HG03575 (cell line): ENCODE measurements around the gene CADM2.

Source experiments
- ATAC-seq: cut with Tn5 transposase; IDR thresholded peaks from one replicate; pipeline ENCODE4 v1.9.1; 2021; ENCODE audit not compliant: unreplicated experiment, insufficient number of reproducible peaks, low FRiP score; ENCODE audit errors: extremely low read depth

CADM2 gene

DNA sequence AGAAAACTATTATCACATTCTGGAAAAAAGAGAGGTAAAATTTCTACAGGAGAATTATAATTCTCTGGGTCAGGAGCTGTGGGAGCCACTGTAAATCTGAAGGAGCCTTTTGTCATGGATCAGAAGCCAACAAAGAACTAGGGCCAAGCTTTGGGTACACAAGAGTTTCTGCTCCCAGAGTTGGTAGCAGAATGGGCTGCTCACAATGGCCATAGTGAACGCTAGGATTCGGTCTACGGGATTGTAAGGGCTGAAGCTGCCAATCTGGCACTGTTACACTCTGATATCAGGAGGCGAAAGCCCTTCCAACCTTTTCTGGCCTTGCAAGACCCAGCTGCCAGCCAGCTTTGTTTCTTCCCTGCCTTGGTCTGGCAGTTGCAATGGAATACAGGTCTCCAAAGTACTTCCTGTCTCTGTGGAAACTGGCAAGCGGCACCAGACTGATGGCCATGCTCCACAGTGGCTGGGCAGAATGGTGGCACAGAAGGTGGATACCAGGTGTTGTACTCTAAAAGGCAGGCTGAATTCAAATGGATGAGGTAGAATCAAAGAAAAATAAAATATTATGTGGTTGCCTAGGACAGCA lies 831.7 kb downstream of the CADM2 start:
- ATAC-seq = no peak

DNA sequence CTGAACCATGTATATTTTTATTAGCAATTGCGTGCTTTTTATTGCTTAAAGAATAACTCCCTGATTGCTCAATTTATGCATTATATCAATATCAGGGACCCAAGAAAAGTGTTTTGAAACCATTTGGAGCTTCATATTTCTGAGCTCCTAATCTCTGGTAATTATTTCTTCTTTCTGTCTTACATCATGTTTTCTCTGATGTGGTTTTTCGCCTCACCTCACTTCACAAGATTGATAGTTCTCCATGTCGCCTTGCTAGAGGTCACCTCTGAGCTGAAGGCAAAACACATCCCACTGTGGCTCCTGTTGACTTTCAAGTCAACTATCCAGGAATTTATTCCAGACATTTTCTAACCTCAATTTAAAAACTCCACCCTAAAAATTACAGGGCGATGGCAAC lies 837.4 kb downstream of the CADM2 start:
- no peak for ATAC-seq

DNA sequence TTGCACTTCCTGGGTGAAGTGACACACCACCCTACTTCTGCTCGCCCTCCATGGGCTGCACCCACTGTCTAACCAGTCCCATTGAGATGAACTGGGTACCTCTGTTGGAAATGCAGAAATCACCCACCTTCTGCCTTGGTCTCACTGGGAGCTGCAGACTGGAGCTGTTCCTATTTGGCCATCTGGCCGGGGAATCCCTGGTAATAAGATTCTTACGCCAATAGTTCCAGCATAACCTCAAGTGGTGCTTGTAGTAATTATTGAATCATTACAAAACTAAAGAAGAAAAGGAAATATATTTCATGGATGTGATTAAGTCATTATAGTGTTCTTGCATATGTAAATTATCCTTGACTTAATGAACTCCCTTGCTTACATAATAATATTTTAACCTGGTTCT lies 841.9 kb downstream of the CADM2 start:
- ATAC-seq = no peak

DNA sequence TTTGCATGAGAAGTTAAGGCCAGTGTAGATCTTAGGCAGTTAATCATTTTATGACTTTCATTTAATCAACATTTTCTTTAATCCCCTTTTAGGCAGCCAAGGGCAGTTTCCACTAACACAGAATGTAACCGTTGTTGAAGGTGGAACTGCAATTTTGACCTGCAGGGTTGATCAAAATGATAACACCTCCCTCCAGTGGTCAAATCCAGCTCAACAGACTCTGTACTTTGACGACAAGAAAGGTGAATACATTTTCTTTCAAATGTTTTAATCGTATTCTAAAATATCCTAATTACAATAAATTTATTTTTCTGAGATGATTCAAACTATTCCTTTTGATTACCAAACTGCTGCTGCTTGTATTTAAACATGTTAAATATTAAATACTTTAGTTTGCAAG lies 843.2 kb downstream of the CADM2 start:
- no peak for ATAC-seq

DNA sequence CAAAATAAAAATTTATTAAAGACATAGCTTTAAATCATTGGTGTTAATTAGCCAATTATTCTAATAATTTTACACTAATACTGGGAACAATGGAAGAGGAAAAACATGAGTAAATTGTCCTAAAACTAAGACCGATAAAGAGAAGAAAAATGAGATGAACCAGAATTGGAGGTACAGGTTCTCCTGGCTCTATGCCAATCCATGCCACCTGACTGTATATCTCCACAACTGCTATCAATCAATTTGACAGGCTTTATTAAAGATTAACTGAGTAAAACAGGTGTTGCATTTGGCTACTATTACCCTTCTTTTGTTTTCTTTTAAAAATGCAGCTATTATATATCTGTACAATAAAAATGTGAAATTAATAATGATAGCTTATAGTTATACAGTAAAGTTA lies 850.0 kb downstream of the CADM2 start:
- no peak for ATAC-seq

DNA sequence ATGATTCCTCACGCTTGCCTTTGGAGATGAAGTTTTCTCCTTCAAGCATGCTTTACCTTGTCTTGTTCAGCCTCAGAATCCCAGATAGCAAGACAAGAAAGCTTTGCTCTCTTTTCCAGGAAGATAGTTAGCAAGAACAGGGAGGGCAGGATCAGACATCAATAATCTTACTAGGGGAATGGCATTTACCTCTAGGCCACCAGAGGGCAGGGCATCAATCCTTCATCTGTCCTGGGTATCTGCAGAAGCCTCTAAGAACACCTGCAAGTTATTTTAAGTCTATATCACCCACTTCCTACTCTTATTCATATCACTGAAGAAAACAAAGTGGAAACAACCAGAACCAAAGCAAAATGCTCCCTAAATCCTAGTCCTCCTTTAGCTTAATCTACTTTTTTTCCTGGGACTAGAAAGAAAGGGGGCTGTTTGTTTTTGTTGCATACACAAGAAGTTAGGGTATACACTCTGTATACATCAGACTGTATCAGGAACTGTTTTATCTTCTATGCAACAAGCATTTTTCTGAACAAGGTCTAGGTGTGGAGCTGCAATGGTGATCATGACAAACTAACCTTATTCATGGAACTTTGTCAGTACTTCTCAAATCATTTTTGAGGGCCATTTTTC lies 862.5 kb downstream of the CADM2 start:
- peak; percentile 58 for ATAC-seq

DNA sequence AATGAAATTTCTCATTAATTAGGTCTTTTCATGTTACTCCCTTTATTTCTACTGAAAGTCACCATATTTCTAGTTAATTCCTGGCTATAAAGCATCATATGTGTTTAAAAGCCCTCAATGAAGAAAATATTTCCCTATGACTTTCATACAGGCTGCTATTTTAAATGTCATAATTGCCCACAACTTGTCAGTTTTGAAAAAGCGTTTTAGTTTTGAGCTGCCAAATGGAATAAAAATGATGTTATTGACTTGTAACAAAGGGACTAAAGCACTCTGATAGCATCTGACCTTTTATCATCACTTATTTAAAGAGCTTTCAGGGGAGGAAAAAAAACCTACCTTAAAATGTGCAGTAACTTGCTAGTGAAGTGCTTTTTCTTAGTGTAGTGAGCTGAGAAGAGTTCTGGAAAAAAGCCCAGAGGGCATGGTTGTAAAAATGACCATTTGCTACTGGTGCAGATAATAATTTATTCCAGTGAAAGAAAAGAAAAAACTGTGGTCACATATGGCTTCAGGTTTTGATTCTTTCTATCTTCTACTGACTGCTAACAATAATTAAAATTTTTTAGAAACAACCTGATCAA lies 877.2 kb downstream of the CADM2 start:
- ATAC-seq = no peak

DNA sequence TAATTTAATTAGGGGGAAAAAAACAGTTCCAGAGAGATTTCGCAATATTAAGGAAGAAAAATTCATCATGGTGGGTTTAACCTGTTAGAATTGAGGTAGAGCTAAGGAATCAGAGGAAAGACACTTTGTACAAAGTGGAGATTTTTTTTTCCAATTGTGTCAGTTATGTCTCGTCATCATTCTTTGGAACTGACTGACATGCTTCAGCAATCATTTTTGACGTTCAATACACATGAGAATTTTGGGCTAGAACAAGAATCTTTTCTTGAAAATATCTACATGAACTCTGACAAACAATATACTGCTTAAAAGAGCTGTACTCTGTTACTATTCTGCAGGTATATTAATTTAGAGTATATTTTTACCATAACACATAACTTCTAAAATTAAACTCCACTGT lies 878.6 kb downstream of the CADM2 start:
- ATAC-seq = no peak

DNA sequence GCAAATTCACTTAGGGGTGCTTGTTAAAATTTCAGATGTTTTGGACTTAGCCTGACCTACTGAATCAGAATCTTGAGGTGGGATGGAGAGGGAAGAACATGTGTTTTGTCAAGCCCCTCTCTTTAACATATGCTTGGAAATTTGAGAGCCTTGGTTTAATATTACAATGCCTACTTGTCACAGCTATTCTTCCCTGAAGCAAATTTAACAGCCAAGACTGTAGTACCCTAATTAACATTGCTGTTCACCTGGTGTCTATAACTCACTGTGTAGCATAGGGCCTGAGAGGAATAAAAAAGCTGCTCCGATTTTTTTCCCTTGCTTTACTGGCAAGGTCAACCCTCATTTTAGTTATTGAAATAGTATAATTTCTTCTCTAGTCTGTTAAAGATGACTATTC lies 880.1 kb downstream of the CADM2 start:
- no peak for ATAC-seq

DNA sequence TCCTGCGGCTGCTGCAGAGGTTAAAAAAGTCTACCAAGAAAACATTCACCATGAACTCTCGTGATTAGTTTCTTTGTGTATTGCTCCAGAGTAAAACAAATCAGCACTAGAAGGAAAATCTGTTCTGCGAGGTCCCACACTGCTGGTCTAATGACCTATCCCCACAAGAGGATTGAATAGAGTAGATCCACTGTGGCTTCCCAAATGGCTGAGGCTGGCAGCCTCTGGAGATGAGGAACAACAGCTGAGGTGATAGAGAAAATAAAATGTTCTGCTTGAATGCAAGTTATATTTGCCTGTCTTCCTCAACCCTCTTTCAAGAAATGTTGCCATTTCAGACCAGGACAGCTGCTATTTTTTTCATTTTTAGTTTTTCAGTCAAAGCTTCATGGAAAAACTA lies 883.3 kb downstream of the CADM2 start:
- ATAC-seq = no peak

DNA sequence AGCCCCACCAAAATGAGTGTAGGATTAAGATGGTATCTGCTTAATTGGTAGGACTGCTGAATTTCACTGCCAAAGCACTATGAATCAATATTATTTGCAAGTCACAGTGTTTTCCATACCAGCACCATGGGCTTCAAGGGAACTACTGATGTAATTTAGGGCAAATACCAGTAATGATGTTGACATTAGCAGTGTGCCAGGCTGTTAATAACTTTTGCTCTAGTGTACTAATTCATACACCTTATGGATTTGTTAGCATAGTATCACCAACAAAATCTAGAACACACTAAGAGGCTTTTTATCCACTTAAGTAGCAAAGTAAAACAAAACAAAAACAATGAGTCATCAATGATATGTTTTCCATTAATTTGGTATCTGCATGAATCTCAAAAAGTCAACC lies 888.2 kb downstream of the CADM2 start:
- ATAC-seq = no peak

DNA sequence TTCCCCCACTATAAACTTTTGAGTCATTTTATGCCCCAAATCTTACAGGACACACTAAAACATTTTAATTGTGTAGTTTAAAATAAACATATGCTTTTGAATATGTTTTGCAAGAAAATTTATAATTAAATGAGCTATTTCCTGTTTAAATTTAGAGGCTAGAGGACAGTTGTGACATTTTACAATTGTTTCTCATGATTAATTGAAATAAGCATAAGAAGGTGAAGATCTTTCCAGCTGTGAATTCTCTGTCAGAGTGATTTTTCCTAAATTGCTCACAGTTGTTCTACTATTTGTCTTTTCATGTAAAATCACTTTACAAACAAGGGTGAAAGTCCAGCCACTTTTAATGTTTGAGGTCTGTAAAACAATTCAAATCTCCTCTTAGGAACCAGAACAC lies 892.3 kb downstream of the CADM2 start:
- ATAC-seq = no peak

DNA sequence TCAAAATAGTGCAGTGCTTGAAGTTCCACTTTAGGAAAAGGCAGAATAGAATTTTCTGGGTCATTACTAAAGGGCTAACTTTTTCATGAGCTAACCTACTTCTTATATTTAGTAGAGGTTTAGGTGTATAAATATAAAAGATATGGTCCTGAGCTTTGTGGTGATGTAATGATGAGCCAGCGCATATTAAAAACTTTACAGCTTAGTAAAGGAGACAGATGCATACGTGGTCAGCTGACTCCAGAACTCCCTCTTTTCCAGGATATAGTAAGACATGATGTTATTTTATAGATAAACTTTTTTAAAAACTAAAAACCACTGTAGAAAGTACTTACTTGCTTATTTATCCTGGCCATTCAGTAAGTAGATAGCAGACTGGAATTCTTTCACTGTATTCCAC lies 895.0 kb downstream of the CADM2 start:
- no peak for ATAC-seq

DNA sequence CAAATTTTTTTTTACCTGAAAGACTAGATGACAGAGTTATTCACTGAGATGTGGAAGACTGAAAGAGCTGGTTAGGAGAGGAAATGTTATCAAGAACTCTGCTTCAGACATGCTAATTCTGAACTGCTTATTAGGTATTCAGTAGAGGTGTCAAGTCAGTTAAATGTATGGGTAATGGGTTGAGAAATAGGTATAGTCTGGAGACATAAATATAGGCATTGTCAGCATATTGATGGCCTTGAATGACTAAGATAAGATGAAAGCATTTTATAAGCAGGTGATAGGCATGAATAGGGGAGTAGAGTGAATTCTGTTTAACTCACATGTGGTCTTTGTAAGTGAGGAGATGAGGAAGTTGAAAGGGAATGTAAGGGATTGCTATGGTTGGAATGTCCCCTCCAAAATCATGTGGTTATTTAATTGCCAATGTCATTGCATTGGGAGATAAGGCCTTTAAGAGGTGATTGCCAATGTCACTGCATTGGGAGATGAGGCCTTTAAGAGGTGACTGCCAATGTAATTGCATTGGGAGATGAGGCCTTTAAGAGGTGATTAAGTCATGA lies 904.2 kb downstream of the CADM2 start:
- no peak for ATAC-seq

DNA sequence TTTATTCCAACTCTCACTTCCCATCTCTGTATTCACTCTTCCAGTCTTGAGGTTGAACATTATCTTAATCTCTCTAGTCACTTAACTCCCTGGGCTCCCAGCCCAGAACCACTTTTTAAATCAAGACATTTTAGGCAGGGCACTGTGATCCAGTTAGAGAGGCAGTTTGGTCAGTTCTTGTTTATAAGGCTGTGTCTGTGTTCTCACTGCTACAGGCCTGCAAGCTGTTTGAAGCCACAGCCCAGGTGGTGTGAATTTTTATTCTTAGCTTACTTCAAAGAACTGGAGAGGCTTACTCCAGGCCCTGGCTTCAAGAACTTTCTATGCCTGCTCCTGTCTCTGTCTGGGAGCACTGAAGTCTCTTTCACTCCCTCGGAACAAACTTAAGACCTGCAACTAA lies 906.1 kb downstream of the CADM2 start:
- no peak for ATAC-seq

DNA sequence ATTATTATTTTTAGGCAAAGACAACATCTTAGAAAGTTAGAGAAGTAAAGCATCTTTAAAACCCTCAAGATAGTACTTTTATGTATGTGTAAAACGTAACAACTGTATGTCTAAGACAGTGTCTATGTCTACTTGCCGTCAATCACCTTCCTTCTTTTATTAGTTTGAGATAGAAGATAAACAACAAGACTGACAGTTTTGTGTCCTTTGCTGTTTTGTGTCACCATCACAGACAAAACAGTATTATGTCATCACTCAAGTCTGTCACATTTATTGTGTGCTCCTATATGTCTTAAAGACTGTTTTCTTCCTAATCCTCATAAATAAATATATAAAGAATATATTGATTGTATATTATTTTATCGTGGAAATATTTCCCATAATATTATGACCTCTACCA lies 908.3 kb downstream of the CADM2 start:
- ATAC-seq = no peak

DNA sequence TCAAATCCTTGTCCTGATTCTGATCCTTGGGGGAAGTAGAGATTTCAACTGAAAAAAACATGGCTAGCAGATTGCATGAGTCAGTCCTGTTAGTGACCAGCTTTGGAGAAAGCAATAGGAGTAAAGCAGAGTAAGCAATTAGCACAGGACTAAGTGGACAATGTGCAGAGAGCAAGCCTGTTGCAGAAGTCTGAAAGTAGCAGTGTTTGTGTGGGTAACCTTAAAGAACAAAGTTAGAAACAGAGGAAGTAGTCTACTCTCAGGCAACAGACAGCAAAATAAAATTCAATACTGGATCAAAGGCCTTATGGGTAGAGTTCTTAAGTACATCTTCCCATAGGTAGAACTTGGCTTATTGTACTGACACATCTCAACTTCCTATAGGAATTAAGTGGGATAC lies 916.8 kb downstream of the CADM2 start:
- ATAC-seq = no peak

DNA sequence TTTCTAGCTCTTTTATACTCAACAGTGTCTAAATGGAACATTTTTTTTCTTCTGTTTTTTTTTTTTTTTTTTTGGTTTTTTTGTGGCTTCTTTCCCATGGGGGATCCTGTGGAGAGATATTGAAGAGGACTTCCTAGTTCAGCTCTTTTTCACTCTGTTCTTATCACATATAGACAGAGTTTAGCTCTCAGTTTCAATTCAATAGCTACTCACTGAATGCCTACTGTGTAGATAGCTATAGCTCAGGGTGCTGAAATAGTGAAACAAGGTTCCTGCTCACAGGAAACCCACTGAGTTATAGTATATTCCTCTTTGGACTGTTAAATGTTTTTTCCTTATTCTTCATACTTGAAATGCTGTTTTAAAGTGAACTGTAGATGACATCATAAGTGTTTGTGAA lies 918.8 kb downstream of the CADM2 start:
- no peak for ATAC-seq

DNA sequence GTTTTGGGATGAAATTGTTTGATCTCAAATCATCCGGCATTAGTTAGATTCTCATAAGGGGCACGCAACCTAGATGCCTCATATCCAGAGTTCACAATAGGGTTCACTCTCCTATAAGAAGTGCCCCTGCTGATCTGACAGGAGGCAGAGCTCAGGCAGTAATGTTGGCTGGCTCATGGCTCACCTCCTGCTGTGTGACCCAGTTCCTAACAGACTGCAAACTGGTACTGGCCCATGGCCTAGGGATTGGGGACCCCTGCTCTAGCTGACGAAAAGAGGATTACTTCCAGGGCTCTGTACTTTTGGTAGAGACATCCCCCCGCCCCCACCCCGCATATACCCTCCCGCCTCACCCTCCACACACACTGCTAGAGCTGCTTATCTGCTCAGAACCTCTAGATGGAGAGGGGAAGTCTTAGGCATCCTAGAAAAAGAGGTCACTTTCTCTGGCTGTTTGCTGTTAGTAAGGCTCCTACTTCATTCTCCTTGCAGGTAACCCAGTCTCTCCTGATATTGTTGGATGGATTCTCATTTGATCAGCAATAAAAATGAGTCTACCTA lies 923.1 kb downstream of the CADM2 start:
- ATAC-seq = no peak

DNA sequence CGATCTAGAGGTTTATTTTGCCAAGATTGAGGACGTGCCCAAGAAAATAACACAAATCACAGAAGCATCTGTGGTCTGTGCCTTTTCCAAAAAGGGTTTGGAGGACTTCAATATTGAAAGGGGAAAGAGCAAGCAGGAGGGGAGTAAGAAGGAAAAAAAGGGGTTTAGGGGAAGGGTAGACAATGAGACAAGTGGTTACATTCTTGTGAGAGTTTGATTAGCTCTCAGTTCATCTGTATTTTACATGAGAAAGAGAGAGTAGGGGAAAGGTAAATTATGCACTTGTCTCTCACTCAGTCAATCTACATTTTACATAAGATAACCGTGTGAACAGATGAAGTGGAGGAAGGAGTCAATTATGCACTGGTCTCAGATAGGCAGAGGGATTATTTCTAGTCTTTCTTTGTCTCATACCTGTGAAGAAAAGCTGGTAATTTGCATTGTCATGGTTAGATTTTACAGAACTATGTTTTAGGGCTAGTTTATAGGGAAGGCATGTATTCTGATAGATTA lies 931.3 kb downstream of the CADM2 start:
- no peak for ATAC-seq
